Natural killer cell treated with Interleukin-12 subunit alpha and Interleukin-12 subunit beta and Interleukin-15 and Interleukin-18, amount 100 ng/mL, for 72 hours (primary cell): Measurements from ENCODE around the gene CASP9. TPM values are rescaled to one million over a fixed set of nuclear protein-coding genes. Genes with fewer than 3 reads are reported as not detected.
"Not testable (repeated sequence)": the region's sequence is repeated elsewhere in the genome, so short reads cannot be mapped to it uniquely, and the experiment has no call there.

ENCODE experiments used
- ATAC-seq, 2 donors: fragments of 150-1000 bp; cut with Tn5 transposase in 1 of 2; sonication (Bioruptor Pico), chemical (Tn5 transposase) in 1 of 2; 2 replicates each; pipeline ENCODE4 v1.10.0; 2021
- DNase-seq: peaks from one replicate; pipeline ENCODE4 v3.0.0; 2022; ENCODE audit warnings: low spot score
- H3K27ac Mint-ChIP-seq, 2 donors: 1 replicate in 1 of 2; 2 replicates in 1 of 2; pipeline ENCODE4 v1.8.0; 2022; ENCODE audit warnings: mixed read lengths in 2 of 2, mild to moderate bottlenecking in 1 of 2, moderate library complexity in 1 of 2
- H3K27me3 Mint-ChIP-seq, 2 donors: 1 replicate in 1 of 2; 2 replicates in 1 of 2; pipeline ENCODE4 v1.8.0; 2022; ENCODE audit warnings: mixed read lengths in 2 of 2
- H3K36me3 Mint-ChIP-seq: one replicate; pipeline ENCODE4 v1.8.0; 2022; ENCODE audit warnings: mixed read lengths
- H3K4me1 Mint-ChIP-seq, 2 donors: 1 replicate in 1 of 2; 2 replicates in 1 of 2; pipeline ENCODE4 v1.8.0; 2022; ENCODE audit warnings: low read depth in 2 of 2, mixed read lengths in 2 of 2, mild to moderate bottlenecking in 1 of 2
- H3K4me3 Mint-ChIP-seq: one replicate; pipeline ENCODE4 v1.8.0; 2022; ENCODE audit warnings: mixed read lengths
- H3K9me3 Mint-ChIP-seq: 2 replicates; pipeline ENCODE4 v1.8.0; 2022; ENCODE audit warnings: mixed read lengths
- total RNA-seq, 2 donors: library from RNA; stranded (reverse); gene quantifications; one replicate each; pipeline ENCODE4 v1.2.3, GENCODE V29; 2022

CASP9 gene
- total RNA-seq, 2 donors from 2014 or later: 15.1 to 18.0 TPM

- no peaks in the 10 kb centered on the region for H3K9me3 Mint-ChIP-seq
- no peak overlapping the region for H3K27ac Mint-ChIP-seq
- ATAC-seq (peak; percentile 58 to 59), DNase-seq (no peak)
- H3K4me3 Mint-ChIP-seq: no peak overlapping the region
- no peaks in the 10 kb centered on the region for H3K27me3 Mint-ChIP-seq
- no peaks in the 10 kb centered on the region for H3K36me3 Mint-ChIP-seq
- no peaks in the 10 kb centered on the region for H3K4me1 Mint-ChIP-seq
Observed at GRCh38 chr1:15501208-15502032, 22.6 kb downstream of the CASP9 start.

GRCh38 chr1:15500184-15501178 lies 23.5 kb downstream of the CASP9 start:
- no peak for ATAC-seq

GRCh38 chr1:15493869-15494390 lies 30.1 kb downstream of the CASP9 start:
- Mint-ChIP-seq H3K4me1 (no peaks in the 10 kb centered on the region), H3K4me3 (no peak overlapping the region), H3K36me3 (no peaks in the 10 kb centered on the region), H3K27ac (no peak overlapping the region), H3K9me3 (no peaks in the 10 kb centered on the region), H3K27me3 (no peaks in the 10 kb centered on the region)
- DNase-seq (no peak), ATAC-seq (no peak)

More at GRCh38 chr1:15500184-15501178, 23.5 kb downstream of the CASP9 start:
- Mint-ChIP-seq H3K9me3 (no peaks in the 10 kb centered on the region), H3K4me1 (no peaks in the 10 kb centered on the region), H3K4me3 (no peak overlapping the region), H3K27me3 (no peaks in the 10 kb centered on the region), H3K27ac (no peak overlapping the region), H3K36me3 (no peaks in the 10 kb centered on the region)
- DNase-seq: no peak

- no peaks in the 10 kb centered on the region for H3K36me3 Mint-ChIP-seq
- H3K4me1 Mint-ChIP-seq: no peaks in the 10 kb centered on the region
- H3K27ac Mint-ChIP-seq: no peak overlapping the region
- no peaks in the 10 kb centered on the region for H3K27me3 Mint-ChIP-seq
- ATAC-seq (no peak), DNase-seq (no peak)
- H3K4me3 Mint-ChIP-seq: no peak overlapping the region
- no peaks in the 10 kb centered on the region for H3K9me3 Mint-ChIP-seq
Observed at GRCh38 chr1:15492596-15492995, 31.4 kb downstream of the CASP9 start.

GRCh38 chr1:15491010-15491409 lies 33.0 kb downstream of the CASP9 start:
- H3K4me1 Mint-ChIP-seq, H3K36me3 Mint-ChIP-seq, H3K4me3 Mint-ChIP-seq, DNase-seq, H3K27ac Mint-ChIP-seq, H3K27me3 Mint-ChIP-seq, H3K9me3 Mint-ChIP-seq: not testable (repeated sequence)
- ATAC-seq: peak in 1 of 2 donors; percentile 67

GRCh38 chr1:15489052-15489736 lies 34.8 kb downstream of the CASP9 start:
- no peaks in the 10 kb centered on the region for H3K4me1 Mint-ChIP-seq
- ATAC-seq (no peak), DNase-seq (no peak)
- no peaks in the 10 kb centered on the region for H3K9me3 Mint-ChIP-seq
- no peak overlapping the region for H3K4me3 Mint-ChIP-seq
- no peaks in the 10 kb centered on the region for H3K36me3 Mint-ChIP-seq
- H3K27me3 Mint-ChIP-seq: no peaks in the 10 kb centered on the region
- no peak overlapping the region for H3K27ac Mint-ChIP-seq

GRCh38 chr1:15488371-15488770 lies 35.6 kb downstream of the CASP9 start:
- peak; percentile 12 for DNase-seq
- Mint-ChIP-seq H3K9me3 (no peaks in the 10 kb centered on the region), H3K4me3 (no peak overlapping the region), H3K27ac (no peak overlapping the region), H3K36me3 (no peaks in the 10 kb centered on the region), H3K4me1 (no peaks in the 10 kb centered on the region), H3K27me3 (no peaks in the 10 kb centered on the region)
- ATAC-seq: no peak

- H3K27ac Mint-ChIP-seq, H3K27me3 Mint-ChIP-seq, DNase-seq, H3K36me3 Mint-ChIP-seq, H3K9me3 Mint-ChIP-seq, H3K4me1 Mint-ChIP-seq, ATAC-seq, H3K4me3 Mint-ChIP-seq: not testable (repeated sequence)
Observed at GRCh38 chr1:15486844-15487610, 37.0 kb downstream of the CASP9 start.

GRCh38 chr1:15485636-15486035 lies 38.4 kb downstream of the CASP9 start:
- Mint-ChIP-seq H3K4me1 (no peaks in the 10 kb centered on the region), H3K27me3 (no peaks in the 10 kb centered on the region), H3K27ac (no peak overlapping the region), H3K9me3 (no peaks in the 10 kb centered on the region), H3K4me3 (no peak overlapping the region), H3K36me3 (no peaks in the 10 kb centered on the region)
- ATAC-seq (no peak), DNase-seq (no peak)

GRCh38 chr1:15484443-15484842 lies 39.6 kb downstream of the CASP9 start:
- not testable (repeated sequence) for H3K36me3 Mint-ChIP-seq

GRCh38 chr1:15483971-15484370 lies 40.0 kb downstream of the CASP9 start:
- ATAC-seq (no peak), DNase-seq (no peak)
- no peak overlapping the region for H3K27ac Mint-ChIP-seq
- no peaks in the 10 kb centered on the region for H3K27me3 Mint-ChIP-seq
- no peak overlapping the region for H3K4me3 Mint-ChIP-seq
- H3K4me1 Mint-ChIP-seq: no peaks in the 10 kb centered on the region
- no peaks in the 10 kb centered on the region for H3K9me3 Mint-ChIP-seq
- no peaks in the 10 kb centered on the region for H3K36me3 Mint-ChIP-seq

More at GRCh38 chr1:15484443-15484842, 39.6 kb downstream of the CASP9 start:
- not testable (repeated sequence) for ATAC-seq, DNase-seq, H3K4me1 Mint-ChIP-seq, H3K27me3 Mint-ChIP-seq, H3K4me3 Mint-ChIP-seq, H3K27ac Mint-ChIP-seq, H3K9me3 Mint-ChIP-seq

- H3K4me3 Mint-ChIP-seq, H3K27ac Mint-ChIP-seq, H3K27me3 Mint-ChIP-seq, ATAC-seq, DNase-seq, H3K9me3 Mint-ChIP-seq, H3K36me3 Mint-ChIP-seq, H3K4me1 Mint-ChIP-seq: not testable (repeated sequence)
Observed at GRCh38 chr1:15482983-15483543, 41.0 kb downstream of the CASP9 start.
